Urinary bladder (tissue), 4 donors: ENCODE results near the gene ALOX15. TPM values are rescaled to one million over a fixed set of nuclear protein-coding genes. Genes with fewer than 3 reads are reported as not detected.
"Not testable (repeated sequence)": the region's sequence is repeated elsewhere in the genome, so short reads cannot be mapped to it uniquely, and the experiment has no call there.

Source experiments
- DNase-seq: peaks from one replicate; pipeline ENCODE4 v3.0.0-alpha.2; 2015; ENCODE audit errors: extremely low spot score
- H3K27ac ChIP-seq: one replicate; pipeline ENCODE4 v1.5.1; 2013; ENCODE audit warnings: low read depth, mild to moderate bottlenecking, moderate library complexity
- H3K36me3 ChIP-seq: one replicate; pipeline ENCODE4 v1.6.1; 2013; ENCODE audit warnings: mild to moderate bottlenecking, moderate library complexity; ENCODE audit not compliant: insufficient read depth
- H3K4me1 ChIP-seq: one replicate; pipeline ENCODE4 v1.6.1; 2013; ENCODE audit warnings: mild to moderate bottlenecking, moderate library complexity; ENCODE audit not compliant: insufficient read depth
- H3K4me3 ChIP-seq: one replicate; pipeline ENCODE4 v1.5.1; 2013; ENCODE audit warnings: low read depth, low read length
- WGBS: extraction: QIAGEN DNeasy Blood & Tissue Kit; methylation state at CpG from one replicate; pipeline ENCODE4 v1.1.7; 2013; 5-methylcytosine and 5-hydroxymethylcytosine counted together
- polyA plus RNA-seq: library from polyadenylated mRNA; stranded (reverse); fragments of 200-250 nt; gene quantifications from one replicate; pipeline ENCODE4 v1.2.3, GENCODE V29; 2013
- total RNA-seq: library from RNA; depleted of rRNA; stranded (reverse); fragments of >200 nt; gene quantifications from one replicate; pipeline ENCODE4 v1.2.3, GENCODE V29; 2014
- donor health status: healthy with polysubstance abuse.
- donor health status: healthy.

Gene ALOX15
- total and polyA plus RNA-seq, 2 donors = 0.06 to 2.6 TPM

DNA sequence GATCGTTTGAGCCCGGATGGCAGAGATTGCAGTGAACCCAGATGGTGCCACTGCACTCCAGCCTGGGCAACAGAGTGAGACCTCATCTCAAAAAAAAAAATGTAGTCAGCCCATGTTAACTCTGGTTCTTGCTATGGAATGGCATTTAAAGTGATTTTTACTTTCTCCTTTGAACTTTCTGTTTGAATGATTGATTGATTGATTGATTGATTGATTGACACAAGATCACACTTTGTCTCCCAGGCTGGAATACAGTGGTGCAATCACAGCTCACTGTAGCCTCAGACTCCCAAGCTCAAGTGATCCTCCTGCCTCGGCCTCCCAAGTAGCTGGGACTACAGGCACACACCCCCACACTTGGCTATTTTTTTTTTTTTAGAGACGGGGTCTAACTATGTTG lies 40.2 kb downstream of the ALOX15 start:
- no peak for DNase-seq
- Histone ChIP-seq H3K36me3 (no peaks in the 10 kb centered on the region), H3K4me3 (no peak overlapping the region), H3K4me1 (no peaks in the 10 kb centered on the region), H3K27ac (no peak overlapping the region)
- WGBS = 94% methylated on average over 4 of the region's 4 CpGs

DNA sequence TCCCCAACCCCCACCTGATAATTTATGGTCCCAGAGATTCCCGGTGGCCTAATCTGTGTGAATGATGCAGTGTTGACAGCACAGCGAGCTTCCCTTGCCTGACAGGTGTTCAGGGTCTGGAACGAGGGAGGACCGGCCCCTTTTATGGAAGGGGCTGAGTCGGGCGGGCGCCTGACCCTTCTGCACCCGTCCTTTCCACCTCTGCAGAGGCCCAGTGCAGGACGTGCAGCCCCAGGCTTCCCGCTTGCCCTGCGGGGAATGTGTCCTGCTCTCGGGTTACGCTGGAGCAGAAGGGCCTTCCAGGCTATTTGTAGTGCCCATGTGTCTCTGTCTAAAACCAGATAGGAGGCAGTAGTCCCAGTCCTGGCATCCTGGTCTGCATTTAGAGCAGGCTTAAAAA lies 40.9 kb downstream of the ALOX15 start:
- no peaks in the 10 kb centered on the region for H3K36me3 ChIP-seq
- H3K27ac ChIP-seq = no peak overlapping the region
- WGBS = 56% methylated on average over 13 of the region's 13 CpGs
- DNase-seq = no peak
- no peak overlapping the region for H3K4me3 ChIP-seq
- H3K4me1 ChIP-seq = no peaks in the 10 kb centered on the region

DNA sequence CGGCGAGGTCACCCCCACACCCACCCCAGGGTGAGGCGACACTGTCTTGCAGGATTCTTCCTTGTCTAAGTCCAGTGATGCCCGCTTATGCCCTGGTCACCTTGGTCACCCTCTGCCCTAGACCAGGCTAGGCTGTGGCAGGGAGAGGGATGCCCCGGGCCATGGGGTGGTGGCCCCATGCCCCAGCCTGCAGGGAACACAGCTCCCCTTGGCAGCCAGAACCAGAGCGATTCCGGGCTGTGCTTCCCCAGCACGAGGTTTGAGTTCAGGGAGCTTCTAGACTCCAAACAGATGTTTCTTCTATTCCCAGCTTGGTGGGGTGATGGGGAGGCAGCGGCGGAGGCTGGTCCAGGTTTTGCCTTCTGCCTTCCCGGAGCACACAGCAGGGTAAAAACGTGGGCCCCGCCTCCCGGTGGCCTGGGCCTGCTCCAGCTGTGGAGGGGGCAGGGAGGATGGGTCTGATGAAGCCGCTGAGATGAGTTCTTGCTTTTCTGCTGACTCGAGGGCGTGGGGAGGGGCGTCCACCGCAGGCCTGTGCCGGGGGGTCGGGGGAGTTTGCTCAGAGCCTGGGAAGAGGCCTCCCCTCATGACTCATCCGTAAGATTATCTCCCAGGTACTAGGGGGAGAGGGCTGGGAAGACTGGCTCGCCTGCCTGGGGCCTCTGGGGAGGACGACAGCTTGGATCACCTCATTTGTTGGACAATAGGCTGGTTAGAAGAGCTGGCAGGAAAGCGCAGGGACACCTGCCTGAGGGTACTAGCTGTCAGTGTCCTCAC lies 41.8 kb downstream of the ALOX15 start:
- 26% methylated on average over 25 of the region's 25 CpGs for WGBS
- H3K4me3 ChIP-seq = no peak overlapping the region
- H3K4me1 ChIP-seq = no peaks in the 10 kb centered on the region
- DNase-seq = peak; percentile 62
- H3K27ac ChIP-seq = peak overlapping the region; percentile 33
- no peaks in the 10 kb centered on the region for H3K36me3 ChIP-seq

DNA sequence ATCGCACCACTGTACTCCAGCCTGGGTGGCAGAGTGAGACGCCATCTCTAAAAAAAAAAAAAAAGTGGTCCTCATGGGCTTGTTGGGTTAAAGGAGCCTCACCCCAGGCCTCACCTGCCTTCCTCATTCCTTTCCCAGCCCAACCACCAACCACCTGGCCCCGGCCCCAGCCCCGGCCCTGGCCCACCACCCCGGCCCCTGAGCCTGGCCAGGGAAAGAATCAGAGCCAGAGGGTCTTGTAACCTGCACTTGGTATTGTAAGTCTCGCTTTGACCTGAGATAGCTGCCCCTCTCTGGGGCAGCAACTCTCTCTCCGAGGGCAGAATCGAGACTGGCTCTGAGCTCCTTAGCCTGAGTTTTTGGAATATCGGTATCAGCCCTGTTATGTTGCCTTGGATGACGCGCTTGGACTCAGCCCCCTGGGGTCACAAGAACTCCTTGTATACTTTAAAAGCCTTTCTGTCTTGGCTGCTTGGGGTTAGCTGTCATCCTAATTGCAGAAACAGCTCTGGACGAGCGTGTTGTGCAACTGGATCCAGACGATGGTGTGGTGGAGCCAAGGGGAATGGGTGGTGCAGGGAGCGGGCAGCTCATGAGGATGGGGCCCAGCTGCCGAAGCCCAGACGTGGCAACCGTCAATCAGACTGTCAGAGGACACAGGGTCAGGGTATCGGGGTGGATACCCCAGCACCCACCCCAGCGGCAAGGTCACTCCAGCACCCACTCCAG lies 42.5 kb downstream of the ALOX15 start:
- Histone ChIP-seq H3K4me3 (no peak overlapping the region), H3K36me3 (no peaks in the 10 kb centered on the region), H3K4me1 (no peaks in the 10 kb centered on the region), H3K27ac (peak overlapping the region; percentile 3)
- DNase-seq = no peak
- WGBS = 45% methylated on average over 20 of the region's 20 CpGs

DNA sequence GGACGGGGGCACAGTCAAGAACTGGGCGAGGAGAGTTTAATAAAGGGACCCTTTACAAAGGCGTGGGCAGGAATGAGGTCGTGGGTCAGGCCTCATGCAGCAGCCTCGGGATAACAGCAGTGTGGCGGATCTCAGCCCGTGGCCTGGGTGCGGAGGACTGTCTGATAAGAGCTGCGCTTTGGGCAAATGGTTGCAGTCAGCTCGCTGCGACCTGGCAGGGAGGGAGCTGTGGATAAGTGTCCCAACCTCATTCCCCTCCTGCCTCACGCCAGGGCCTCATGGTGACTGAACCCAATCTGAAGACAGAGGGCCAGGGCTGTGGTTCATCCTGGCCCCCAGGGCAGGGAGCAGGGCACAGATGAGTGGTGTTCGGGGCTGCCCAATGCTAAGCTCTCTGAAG lies 43.5 kb downstream of the ALOX15 start:
- WGBS = 84% methylated on average over 13 of the region's 13 CpGs
- Histone ChIP-seq H3K4me3 (no peak overlapping the region), H3K4me1 (no peaks in the 10 kb centered on the region), H3K36me3 (no peaks in the 10 kb centered on the region), H3K27ac (no peak overlapping the region)
- no peak for DNase-seq

DNA sequence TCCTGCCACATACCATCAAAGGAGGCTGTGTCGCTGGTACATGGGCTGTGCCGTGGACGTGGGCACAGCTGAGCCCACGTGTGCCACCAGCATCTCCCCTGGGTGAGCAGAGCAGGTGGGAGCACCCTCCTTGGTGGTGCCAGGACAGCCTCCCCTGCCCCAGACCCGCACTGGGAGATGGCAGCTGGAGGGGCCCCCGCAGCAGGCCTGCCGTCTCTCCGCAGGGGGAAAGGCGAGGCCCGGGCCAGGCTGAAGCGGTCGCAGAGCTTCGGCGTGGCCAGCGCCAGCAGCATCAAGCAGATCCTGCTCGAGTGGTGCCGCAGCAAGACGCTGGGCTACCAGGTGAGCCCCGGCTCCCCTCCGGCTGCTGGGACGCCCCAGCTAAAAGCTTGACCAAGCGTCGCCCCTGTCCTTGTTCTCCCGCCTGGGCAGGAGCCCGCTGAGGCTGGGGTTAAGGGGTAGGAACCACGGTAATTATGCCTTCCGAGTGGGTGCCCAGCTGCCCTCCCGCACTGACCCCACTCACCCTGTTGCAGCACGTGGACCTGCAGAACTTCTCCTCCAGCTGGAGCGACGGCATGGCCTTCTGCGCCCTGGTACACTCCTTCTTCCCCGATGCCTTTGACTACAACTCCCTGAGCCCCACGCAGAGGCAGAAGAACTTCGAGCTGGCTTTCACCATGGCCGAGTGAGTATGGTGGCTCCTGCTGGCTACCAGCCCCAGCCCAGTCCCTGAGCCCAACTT lies 44.7 kb downstream of the ALOX15 start:
- no peak for DNase-seq
- H3K4me1 ChIP-seq = no peaks in the 10 kb centered on the region
- WGBS = 96% methylated on average over 36 of the region's 36 CpGs
- no peaks in the 10 kb centered on the region for H3K36me3 ChIP-seq
- no peak overlapping the region for H3K27ac ChIP-seq
- H3K4me3 ChIP-seq = no peak overlapping the region

DNA sequence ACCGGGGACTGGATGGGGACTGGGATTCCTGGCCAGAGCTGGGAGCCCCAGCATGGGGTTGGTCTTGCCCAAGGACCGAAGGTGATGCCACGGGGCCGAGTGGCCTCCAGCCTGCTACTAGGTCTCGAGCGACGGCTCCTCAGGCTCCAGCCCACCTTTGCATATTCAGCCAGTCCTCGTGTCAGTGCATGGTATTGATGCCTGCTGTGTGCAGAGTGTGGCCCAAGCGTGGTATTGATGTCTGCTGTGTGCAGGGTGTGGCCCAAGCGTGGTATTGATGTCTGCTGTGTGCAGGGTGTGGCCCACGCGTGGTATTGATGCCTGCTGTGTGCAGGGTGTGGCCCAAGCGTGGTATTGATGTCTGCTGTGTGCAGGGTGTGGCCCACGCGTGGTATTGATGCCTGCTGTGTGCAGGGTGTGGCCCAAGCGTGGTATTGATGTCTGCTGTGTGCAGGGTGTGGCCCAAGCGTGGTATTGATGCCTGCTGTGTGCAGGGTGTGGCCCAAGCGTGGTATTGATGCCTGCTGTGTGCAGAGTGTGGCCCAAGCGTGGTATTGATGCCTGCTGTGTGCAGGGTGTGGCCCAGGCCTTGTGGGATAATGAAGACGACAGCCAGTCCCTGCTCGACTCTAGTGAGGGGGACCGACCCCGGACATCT lies 45.7 kb downstream of the ALOX15 start:
- WGBS = 94% methylated on average over 23 of the region's 23 CpGs

DNA sequence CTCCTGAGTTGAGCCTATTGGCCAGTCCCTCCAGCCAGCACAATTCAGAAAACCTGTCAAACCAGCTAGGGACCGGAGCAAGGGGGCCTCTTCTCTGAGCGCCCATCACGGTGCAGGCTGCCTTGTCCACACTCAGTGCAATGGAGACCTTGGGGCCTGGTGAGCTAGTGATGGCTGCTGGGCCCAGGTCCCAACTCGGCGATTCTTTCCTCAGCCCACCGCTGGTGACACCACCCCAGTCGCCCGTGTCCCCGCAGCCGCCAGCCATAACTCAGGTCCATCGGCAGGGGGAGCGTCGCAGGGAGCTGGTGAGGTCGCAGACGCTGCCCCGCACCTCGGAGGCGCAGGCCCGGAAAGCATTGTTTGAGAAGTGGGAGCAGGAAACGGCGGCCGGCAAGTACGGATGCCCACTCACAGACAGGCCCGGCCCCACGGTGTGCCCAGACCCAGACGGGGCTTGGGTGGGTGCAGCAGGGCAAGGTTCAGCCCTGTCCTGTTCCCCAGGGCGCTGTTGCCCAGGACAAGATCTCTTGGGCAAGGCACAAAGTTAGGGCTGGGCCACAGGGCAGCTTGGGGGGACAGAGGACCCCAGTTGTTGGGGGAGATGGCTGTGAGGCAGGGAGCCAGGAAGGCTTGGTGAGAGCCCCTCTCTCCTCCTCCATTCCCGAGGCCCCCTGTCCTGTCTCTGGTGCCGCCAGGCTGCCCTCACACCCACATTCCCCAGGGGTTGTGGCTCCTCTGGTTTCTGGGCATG lies 46.4 kb downstream of the ALOX15 start:
- no peaks in the 10 kb centered on the region for H3K4me1 ChIP-seq
- no peak overlapping the region for H3K4me3 ChIP-seq
- no peaks in the 10 kb centered on the region for H3K36me3 ChIP-seq
- DNase-seq = no peak
- no peak overlapping the region for H3K27ac ChIP-seq
- WGBS = 68% methylated on average over 29 of the region's 29 CpGs

More for the DNA sequence above, 45.7 kb downstream of the ALOX15 start:
- DNase-seq, H3K4me3 ChIP-seq, H3K27ac ChIP-seq, H3K4me1 ChIP-seq, H3K36me3 ChIP-seq: not testable (repeated sequence)

DNA sequence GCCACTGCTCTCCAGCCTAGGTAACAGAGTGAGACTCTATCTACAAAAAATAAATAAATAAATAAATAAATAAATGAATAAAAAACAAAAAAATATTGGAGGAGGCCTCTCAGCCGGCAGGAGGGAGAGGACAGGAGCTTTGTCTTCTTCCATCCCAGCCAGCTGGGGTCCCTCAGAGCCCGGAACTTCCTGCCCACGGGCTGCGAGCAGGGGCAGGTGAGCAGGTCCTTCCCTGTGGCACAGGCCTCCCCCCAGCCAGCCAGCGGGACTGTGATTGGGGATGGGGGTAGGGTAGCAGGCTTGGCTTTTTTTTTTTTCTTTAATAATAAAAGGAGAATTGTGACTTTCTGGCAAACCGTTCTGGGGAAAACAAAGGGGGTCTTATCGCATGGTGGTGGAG lies 47.1 kb downstream of the ALOX15 start:
- no peak for DNase-seq
- H3K27ac ChIP-seq = no peak overlapping the region
- no peaks in the 10 kb centered on the region for H3K36me3 ChIP-seq
- no peak overlapping the region for H3K4me3 ChIP-seq
- 85% methylated on average over 7 of the region's 7 CpGs for WGBS
- no peaks in the 10 kb centered on the region for H3K4me1 ChIP-seq

DNA sequence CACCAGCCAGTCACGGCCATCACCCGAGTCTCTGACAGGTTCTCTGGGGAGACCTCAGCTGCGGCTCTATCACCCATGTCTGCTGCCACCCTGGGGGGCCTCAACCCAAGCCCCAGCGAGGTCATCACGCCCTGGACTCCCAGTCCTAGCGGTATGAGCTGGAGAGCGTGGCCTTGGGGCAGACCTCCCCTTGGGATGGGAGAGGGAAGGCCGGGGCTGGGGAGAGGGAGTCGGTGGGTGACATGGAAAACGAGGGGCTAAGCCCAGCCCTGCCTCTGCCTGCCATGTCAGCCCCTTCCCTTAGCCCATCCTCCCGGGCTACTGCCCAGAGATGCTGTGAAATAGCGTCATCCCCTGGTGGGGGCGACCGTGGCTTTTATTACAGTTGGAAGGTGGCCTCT lies 48.5 kb downstream of the ALOX15 start:
- 89% methylated on average over 14 of the region's 14 CpGs for WGBS
- no peaks in the 10 kb centered on the region for H3K4me1 ChIP-seq
- no peak overlapping the region for H3K27ac ChIP-seq

DNA sequence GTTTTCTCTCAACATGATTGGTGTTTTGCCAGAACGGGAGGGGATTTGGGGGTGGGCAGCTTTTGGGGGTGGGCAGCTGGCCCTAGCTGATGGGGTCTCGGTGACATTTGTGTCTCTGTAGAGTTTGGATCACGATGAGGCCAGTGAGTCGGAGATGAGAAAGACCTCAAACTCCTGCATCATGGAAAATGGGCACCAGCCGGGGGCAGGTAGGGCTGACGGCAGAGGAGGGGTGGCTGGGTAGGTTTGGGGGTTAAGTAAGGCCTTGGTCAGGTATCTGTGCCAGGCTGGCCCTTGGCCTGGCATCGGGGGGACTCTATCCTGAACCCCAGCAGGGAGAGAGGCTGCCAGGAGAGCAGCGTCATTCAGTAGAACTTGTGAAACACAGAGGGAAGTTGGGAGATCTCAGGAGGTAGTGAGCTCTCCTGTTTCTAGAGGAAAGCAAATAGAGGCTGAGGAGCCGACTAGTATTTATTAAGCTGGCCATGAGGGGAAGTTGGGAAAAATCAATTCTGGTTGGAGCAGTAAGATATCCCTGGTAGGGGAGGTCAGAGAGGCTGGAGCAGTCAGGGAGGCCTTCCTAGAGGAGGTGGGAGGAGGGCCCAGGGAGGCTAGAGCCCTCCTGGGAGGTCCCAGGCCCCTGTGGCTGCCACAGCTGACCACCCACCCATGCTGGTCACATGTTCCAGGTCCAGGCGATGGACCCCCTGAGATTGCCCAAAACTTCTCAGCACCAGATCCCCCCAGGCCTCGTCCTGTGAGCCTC lies 49.1 kb downstream of the ALOX15 start:
- Histone ChIP-seq H3K27ac (no peak overlapping the region), H3K4me1 (no peaks in the 10 kb centered on the region)
- no peak for DNase-seq

More for the DNA sequence above, 48.5 kb downstream of the ALOX15 start:
- DNase-seq = no peak
- Histone ChIP-seq H3K36me3 (no peaks in the 10 kb centered on the region), H3K4me3 (no peak overlapping the region)

DNA sequence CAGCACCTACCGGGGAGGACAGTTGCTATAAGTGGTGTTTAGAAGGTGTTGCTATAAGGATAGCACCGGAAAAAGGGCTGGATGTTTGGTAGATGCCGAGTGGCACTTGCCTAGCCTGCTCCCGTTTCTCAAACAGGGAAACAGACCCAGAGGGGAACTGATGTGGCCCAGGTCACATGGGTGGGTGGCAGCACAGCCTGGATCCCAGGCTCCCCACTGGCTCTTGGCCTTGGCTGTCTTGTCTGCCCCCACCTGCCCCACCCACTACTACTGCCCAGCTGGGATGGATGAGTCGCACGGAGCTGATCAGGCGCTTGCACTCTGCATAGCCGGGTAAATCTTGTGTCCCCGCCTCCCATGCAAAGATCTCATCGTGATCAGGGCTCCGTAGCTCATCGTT lies 49.9 kb downstream of the ALOX15 start:
- no peak for DNase-seq
- H3K27ac ChIP-seq = no peak overlapping the region
- H3K36me3 ChIP-seq = no peaks in the 10 kb centered on the region
- no peaks in the 10 kb centered on the region for H3K4me1 ChIP-seq
- WGBS = 63% methylated on average over 12 of the region's 12 CpGs
- no peak overlapping the region for H3K4me3 ChIP-seq

More for the DNA sequence above, 49.1 kb downstream of the ALOX15 start:
- 85% methylated on average over 11 of the region's 11 CpGs for WGBS
- no peaks in the 10 kb centered on the region for H3K36me3 ChIP-seq
- no peak overlapping the region for H3K4me3 ChIP-seq
